Prostate gland (tissue), 2 donors: Measurements from ENCODE around the gene GRIK3. TPM values are rescaled to one million over a fixed set of nuclear protein-coding genes. Genes with fewer than 3 reads are reported as not detected.
A peak's percentile ranks its signal among the peaks of the same experiment; 100 is the strongest.

Experiments
- DNase-seq: peaks from one replicate; pipeline ENCODE4 v3.0.0-alpha.2; 2019; ENCODE audit warnings: low spot score
- H3K27ac ChIP-seq, 2 donors: fragments of 200-600 bp; sonication (generic); 2 replicates each; pipeline ENCODE4 v1.5.1; 2017 to 2019
- H3K27me3 ChIP-seq: fragments of 200-600 bp; sonication (generic); replicated peaks from 2 replicates; pipeline ENCODE4 v1.5.1; 2019; ENCODE audit not compliant: insufficient read depth
- H3K36me3 ChIP-seq, 2 donors: fragments of 200-600 bp; sonication (generic); 1 replicate in 1 of 2; 2 replicates in 1 of 2; pipeline versions ENCODE4 v1.5.1 to v1.8.1; 2017 to 2019
- H3K4me1 ChIP-seq: fragments of 200-600 bp; sonication (generic); replicated peaks from 2 replicates; pipeline ENCODE4 v1.5.1; 2019
- H3K4me3 ChIP-seq, 2 donors: fragments of 200-600 bp; sonication (generic); 2 replicates each; pipeline ENCODE4 v1.5.1; 2017 to 2019
- H3K9me3 ChIP-seq: fragments of 200-600 bp; sonication (generic); 2 replicates; pipeline ENCODE4 v1.5.1; 2017
- POLR2A ChIP-seq: fragments of 450-650 bp; IDR thresholded peaks from one replicate; pipeline ENCODE4 v1.6.1; 2016; ENCODE audit warnings: antibody characterized with exemption, mild to moderate bottlenecking
- POLR2AphosphoS5 ChIP-seq: sonication (generic); formaldehyde crosslinking; IDR thresholded peaks from one replicate; pipeline ENCODE4 v1.6.1; 2017; ENCODE audit warnings: antibody characterized with exemption
- WGBS: methylation state at CpG from one replicate; pipeline ENCODE4 v1.1.5; 2018; 5-methylcytosine and 5-hydroxymethylcytosine counted together
- intact Hi-C: fragments of 100-400 bp; cut with DNase I; formaldehyde crosslinking; loops from one replicate; pipeline ENCODE4 v1.14.2; 2022
- total RNA-seq, 2 donors: library from RNA; depleted of rRNA; stranded (reverse); fragments of >200 nt; gene quantifications; one replicate each; pipeline ENCODE4 v1.1.0, GENCODE V29; 2016
- TF ChIP-seq, protein P1 (sequence below), 4 experiments: fragments of 200-600 bp in 2 of 4; fragments of 450-650 bp in 2 of 4; sonication (generic) in 2 of 4; IDR thresholded peaks; 1 replicate in 3 of 4; 2 replicates in 1 of 4; pipeline ENCODE4 v1.5.1; 2016 to 2019; ENCODE audit warnings: antibody characterized with exemption in 4 of 4, mild to moderate bottlenecking in 2 of 4, moderate library complexity in 2 of 4

GRIK3 gene
- total RNA-seq, 2 donors from 2014 or later, result 0.36 to 5.9 TPM

DNA sequence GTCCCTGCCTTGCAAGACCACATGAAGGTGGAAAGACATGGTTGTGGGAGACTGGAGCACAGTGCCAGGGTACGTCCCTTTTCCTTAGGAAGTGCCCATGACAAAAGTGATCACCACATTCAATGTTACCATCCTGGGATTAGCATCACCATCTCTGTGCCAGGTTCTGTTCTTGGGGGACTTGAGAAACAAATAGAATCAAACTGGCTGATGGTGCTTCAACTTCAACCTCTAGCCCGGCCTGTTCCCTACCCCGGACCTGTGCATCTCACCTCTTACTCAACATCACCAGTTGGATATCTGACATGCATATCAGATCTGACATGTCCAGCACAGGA lies 153.3 kb downstream of the GRIK3 start:
- no peaks in the 10 kb centered on the region for H3K36me3 ChIP-seq
- WGBS, result 86% methylated on average over 3 of the region's 3 CpGs
- TF ChIP-seq POLR2AphosphoS5 (no peak), POLR2A (no peak)
- TF ChIP-seq, protein P1, sequence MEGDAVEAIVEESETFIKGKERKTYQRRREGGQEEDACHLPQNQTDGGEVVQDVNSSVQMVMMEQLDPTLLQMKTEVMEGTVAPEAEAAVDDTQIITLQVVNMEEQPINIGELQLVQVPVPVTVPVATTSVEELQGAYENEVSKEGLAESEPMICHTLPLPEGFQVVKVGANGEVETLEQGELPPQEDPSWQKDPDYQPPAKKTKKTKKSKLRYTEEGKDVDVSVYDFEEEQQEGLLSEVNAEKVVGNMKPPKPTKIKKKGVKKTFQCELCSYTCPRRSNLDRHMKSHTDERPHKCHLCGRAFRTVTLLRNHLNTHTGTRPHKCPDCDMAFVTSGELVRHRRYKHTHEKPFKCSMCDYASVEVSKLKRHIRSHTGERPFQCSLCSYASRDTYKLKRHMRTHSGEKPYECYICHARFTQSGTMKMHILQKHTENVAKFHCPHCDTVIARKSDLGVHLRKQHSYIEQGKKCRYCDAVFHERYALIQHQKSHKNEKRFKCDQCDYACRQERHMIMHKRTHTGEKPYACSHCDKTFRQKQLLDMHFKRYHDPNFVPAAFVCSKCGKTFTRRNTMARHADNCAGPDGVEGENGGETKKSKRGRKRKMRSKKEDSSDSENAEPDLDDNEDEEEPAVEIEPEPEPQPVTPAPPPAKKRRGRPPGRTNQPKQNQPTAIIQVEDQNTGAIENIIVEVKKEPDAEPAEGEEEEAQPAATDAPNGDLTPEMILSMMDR (IDR thresholded peaks at IDR 0.05), result no peak
- no peaks in the 10 kb centered on the region for H3K27me3 ChIP-seq
- H3K27ac ChIP-seq, result no peak overlapping the region
- peak; percentile 1 for DNase-seq
- no peaks in the 10 kb centered on the region for H3K9me3 ChIP-seq
- intact Hi-C loops, result no loop called here
- H3K4me1 ChIP-seq, result no peaks in the 10 kb centered on the region
- no peak overlapping the region for H3K4me3 ChIP-seq

DNA sequence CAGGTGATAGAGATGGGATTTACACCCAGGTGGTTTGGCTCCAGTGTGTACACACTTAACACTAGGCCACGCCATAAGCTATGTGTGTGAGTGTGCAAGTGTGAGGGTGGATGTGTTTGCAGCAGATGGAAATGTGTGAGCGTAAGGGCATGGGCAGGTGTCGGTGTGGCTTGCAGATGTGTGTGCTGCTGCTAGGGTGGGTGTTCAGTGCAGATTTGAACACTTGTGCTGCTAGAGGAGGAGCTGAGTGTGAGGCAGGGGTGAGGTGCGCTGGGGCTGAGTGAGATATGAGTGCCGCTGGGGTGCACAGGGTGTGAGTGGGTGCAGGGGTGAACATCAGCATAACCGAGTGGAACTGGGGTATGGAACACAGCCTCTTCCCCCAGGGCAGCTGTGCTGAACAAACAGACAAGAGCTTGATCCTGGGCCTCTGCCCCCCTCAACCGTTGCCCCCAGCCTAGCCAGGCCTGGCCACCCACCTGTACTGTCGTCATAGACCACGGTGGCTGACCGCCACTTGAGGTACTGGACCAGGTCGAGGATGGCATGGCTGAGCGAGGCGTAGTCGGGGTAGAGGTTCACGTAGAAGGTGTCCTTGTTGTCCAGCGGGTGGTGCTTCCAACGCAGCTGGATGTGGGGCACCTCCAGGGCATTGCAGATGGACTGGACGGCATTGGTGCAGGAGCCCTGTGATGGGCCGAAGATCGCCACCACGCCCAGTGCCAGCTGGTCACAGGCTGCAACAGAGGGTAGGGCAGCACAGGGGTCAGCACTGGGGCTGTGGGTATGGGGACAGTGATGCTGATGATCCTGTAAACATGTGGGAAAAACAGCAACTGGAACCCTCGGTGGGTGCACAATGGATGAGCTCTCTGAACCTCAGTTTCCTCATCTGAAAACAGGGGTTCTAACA lies 153.9 kb downstream of the GRIK3 start:
- Histone ChIP-seq H3K36me3 (no peaks in the 10 kb centered on the region), H3K4me3 (no peak overlapping the region), H3K4me1 (no peaks in the 10 kb centered on the region), H3K27ac (no peak overlapping the region), H3K27me3 (no peaks in the 10 kb centered on the region), H3K9me3 (no peaks in the 10 kb centered on the region)
- 87% methylated on average over 22 of the region's 22 CpGs for WGBS
- peak; percentile 2 for DNase-seq
- intact Hi-C loops, result no loop called here
- TF ChIP-seq, protein P1 (IDR thresholded peaks at IDR 0.05), result no peak
- TF ChIP-seq POLR2AphosphoS5 (no peak), POLR2A (no peak)

DNA sequence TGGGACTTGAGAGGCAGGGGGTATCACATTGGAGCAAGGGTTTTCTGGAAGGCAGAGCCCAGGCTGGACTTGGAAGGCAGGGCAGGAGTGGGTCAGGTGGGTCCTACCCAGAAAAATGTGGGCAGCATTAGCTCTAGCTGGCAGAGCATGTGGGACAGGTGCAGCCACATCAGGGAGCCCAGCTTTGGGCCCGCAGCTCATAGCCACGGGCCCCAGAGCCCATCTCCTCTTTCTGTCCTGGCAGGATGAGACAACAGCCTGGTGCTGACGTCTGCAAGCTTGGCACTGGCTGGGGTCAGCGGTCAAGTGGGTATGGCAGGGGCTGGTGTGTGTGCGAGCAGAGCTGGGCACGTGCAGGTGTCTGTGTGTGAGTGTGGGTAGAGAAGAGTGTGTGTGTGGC lies 154.7 kb downstream of the GRIK3 start:
- DNase-seq, result no peak
- TF ChIP-seq, protein P1 (IDR thresholded peaks at IDR 0.05), result no peak
- TF ChIP-seq POLR2A (no peak), POLR2AphosphoS5 (no peak)
- no peak overlapping the region for H3K27ac ChIP-seq

DNA sequence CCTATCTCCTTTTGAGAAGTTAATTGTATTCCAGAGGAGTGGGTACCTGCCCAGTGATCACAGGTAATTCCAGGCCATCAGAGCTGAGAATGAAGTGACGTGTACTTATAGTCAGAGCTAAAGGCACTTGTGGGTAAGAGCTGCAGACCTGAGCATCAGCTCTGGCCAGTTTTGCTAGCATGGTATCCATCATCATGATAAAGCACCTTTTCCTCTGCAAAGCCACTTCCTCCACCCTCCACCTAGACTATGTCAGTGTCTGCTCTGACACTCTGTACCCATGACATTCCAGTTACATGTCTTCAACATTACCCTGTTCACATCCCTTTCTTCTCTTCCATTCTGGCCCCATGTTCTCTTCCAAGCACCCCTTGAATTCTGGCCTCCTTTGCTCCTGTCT lies 157.3 kb downstream of the GRIK3 start:
- no peaks in the 10 kb centered on the region for H3K27me3 ChIP-seq
- H3K4me1 ChIP-seq, result no peaks in the 10 kb centered on the region
- TF ChIP-seq POLR2AphosphoS5, result no peak
- TF ChIP-seq POLR2A, result no peak
- TF ChIP-seq, protein P1 (IDR thresholded peaks at IDR 0.05), result no peak
- H3K36me3 ChIP-seq, result no peaks in the 10 kb centered on the region
- 80% methylated on average over 1 of the region's 1 CpG for WGBS
- DNase-seq, result no peak
- no peak overlapping the region for H3K27ac ChIP-seq
- intact Hi-C loops, result no loop called here
- H3K4me3 ChIP-seq, result no peak overlapping the region
- no peaks in the 10 kb centered on the region for H3K9me3 ChIP-seq

More for the DNA sequence above, 154.7 kb downstream of the GRIK3 start:
- intact Hi-C loops, result no loop called here
- H3K9me3 ChIP-seq, result no peaks in the 10 kb centered on the region
- 84% methylated on average over 4 of the region's 6 CpGs for WGBS
- no peak overlapping the region for H3K4me3 ChIP-seq
- no peaks in the 10 kb centered on the region for H3K4me1 ChIP-seq
- H3K36me3 ChIP-seq, result no peaks in the 10 kb centered on the region
- no peaks in the 10 kb centered on the region for H3K27me3 ChIP-seq
